OCI-M2 (cell line): ENCODE data around the gene MBP.

ENCODE experiments used
- DNase-seq: peaks from one replicate; lab custom pipeline; 2025; ENCODE audit not compliant: unreplicated experiment; lab: John Stamatoyannopoulos, UW

The MBP gene

GRCh38 chr18:77135339-77136075, 2.9 kb upstream of the MBP start:
- no peak for DNase-seq

GRCh38 chr18:77134611-77135010, 2.0 kb upstream of the MBP start:
- no peak for DNase-seq

- no peak for DNase-seq
These were observed 1.4 kb upstream of the MBP start for GRCh38 chr18:77133835-77134496.

GRCh38 chr18:77133051-77133834, 660 bp upstream of the MBP start:
- no peak for DNase-seq

GRCh38 chr18:77131652-77132368, 773 bp downstream of the MBP start:
- DNase-seq, result no peak

GRCh38 chr18:77131100-77131651, 1.4 kb downstream of the MBP start:
- no peak for DNase-seq

GRCh38 chr18:77130229-77131099, 2.1 kb downstream of the MBP start:
- peak; percentile 32 for DNase-seq

GRCh38 chr18:77129150-77129551, 3.4 kb downstream of the MBP start:
- DNase-seq, result no peak

- DNase-seq, result no peak
These were observed 4.6 kb downstream of the MBP start for GRCh38 chr18:77127769-77128671.

GRCh38 chr18:77124452-77124922, 8.1 kb downstream of the MBP start:
- DNase-seq, result no peak

- DNase-seq, result no peak
These were observed 9.0 kb downstream of the MBP start for GRCh38 chr18:77123320-77124231.

- no peak for DNase-seq
These were observed 11.1 kb downstream of the MBP start for GRCh38 chr18:77121523-77121922.

GRCh38 chr18:77119851-77120491, 12.6 kb downstream of the MBP start:
- DNase-seq, result no peak

GRCh38 chr18:77119101-77119850, 13.3 kb downstream of the MBP start:
- no peak for DNase-seq

- no peak for DNase-seq
These were observed 14.1 kb downstream of the MBP start for GRCh38 chr18:77118256-77119090.
